ES-I3 (cell line): ENCODE data around the gene SCAF11.

Experiments used
- H3K36me3 ChIP-seq: 2 replicates; pipeline ENCODE4 v1.6.1; 2013; ENCODE audit warnings: mild to moderate bottlenecking, low read length, control low read depth, moderate library complexity; ENCODE audit not compliant: insufficient read depth
- H3K4me1 ChIP-seq: 2 replicates; pipeline ENCODE4 v1.6.1; 2013; ENCODE audit warnings: mild to moderate bottlenecking, control low read depth, low read length; ENCODE audit not compliant: insufficient read depth
- H3K9ac ChIP-seq: 2 replicates; pipeline ENCODE4 v1.6.1; 2013; ENCODE audit warnings: low read depth, mild to moderate bottlenecking, low read length, moderate library complexity
- H3K9me3 ChIP-seq: 2 replicates; pipeline ENCODE4 v1.6.1; 2013; ENCODE audit warnings: mild to moderate bottlenecking, low read length, moderate library complexity; ENCODE audit not compliant: control insufficient read depth, insufficient read depth

The SCAF11 gene

GRCh38 chr12:45989721-45990467, 480 bp downstream of the SCAF11 start:
- H3K36me3 ChIP-seq = no peaks in the 10 kb centered on the region
- peak overlapping the region; percentile 85 for H3K9ac ChIP-seq
- H3K4me1 ChIP-seq = no peaks in the 10 kb centered on the region; the same call in 1 of the 2 replicates
- H3K9me3 ChIP-seq = 0 out of 2 replicates have a peak, but pooled peaks cover 3% of the 10 kb centered on the region

DNA sequence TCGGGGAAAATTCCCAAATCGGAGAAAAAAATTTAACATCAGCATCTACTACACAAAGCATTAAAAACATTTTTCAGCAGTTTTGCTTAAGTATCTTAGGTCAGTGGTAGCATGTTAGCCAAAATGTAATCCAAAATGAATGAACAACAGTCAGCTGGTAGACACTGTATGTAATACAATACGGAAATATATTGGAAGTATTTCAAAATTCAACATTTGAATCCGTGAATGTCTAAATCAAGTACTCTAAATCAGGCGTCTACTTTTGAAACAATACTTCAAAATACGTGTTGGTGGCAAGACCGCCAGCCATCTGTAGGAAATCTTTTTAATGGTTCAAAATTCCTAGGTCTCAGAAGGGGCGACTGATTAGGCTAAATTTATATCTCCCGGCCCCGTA, 1.1 kb downstream of the SCAF11 start:
- Histone ChIP-seq H3K9me3 (0 out of 2 replicates have a peak, but pooled peaks cover 3% of the 10 kb centered on the region), H3K4me1 (no peaks in the 10 kb centered on the region; the same call in 1 of the 2 replicates), H3K9ac (peak overlapping the region; percentile 85), H3K36me3 (no peaks in the 10 kb centered on the region)

GRCh38 chr12:45988264-45988663, 2.1 kb downstream of the SCAF11 start:
- H3K36me3 ChIP-seq = no peaks in the 10 kb centered on the region
- no peaks in the 10 kb centered on the region for H3K9me3 ChIP-seq
- H3K9ac ChIP-seq = no peak overlapping the region
- H3K4me1 ChIP-seq = no peaks in the 10 kb centered on the region; the same call in 1 of the 2 replicates

GRCh38 chr12:45987340-45987727, 3.0 kb downstream of the SCAF11 start:
- H3K4me1 ChIP-seq = no peaks in the 10 kb centered on the region; the same call in 1 of the 2 replicates
- H3K9me3 ChIP-seq = no peaks in the 10 kb centered on the region
- no peak overlapping the region for H3K9ac ChIP-seq
- no peaks in the 10 kb centered on the region for H3K36me3 ChIP-seq

DNA sequence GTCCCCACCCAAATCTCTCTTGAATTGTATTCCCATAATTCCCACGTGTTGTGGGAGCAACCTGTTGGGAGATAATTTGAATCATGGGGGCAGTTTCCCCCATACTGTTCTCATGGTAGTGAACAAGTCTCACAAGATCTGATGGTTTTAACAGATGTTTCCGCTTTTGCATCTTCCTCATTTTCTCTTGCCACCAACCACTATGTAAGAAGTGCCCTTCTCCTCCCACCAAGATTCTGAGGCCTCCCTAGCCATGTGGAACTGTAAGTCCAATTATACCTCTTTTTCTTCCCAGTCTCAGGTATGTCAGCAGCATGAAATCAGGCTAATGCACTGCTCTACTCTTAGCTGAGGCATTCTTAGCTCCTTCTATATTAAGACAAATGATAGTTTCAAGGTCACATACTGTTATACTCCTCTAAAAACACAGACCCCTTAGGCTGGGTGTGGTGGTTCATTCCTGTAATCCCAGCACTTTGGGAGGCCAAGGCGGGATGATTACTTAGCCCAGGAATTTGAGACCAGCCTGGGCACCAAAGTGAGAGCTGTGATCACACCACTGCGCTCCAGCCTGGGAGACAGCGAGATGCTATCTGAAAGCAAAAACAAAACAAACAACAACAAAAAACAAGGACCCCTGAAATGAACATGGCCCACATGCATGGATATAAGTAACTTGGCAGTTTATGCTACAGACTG, 3.6 kb downstream of the SCAF11 start:
- no peaks in the 10 kb centered on the region; the same call in 1 of the 2 replicates for H3K4me1 ChIP-seq
- H3K36me3 ChIP-seq = no peaks in the 10 kb centered on the region
- no peaks in the 10 kb centered on the region for H3K9me3 ChIP-seq
- H3K9ac ChIP-seq = no peak overlapping the region

- H3K4me1 ChIP-seq = no peaks in the 10 kb centered on the region
- no peaks in the 10 kb centered on the region for H3K36me3 ChIP-seq
- H3K9me3 ChIP-seq = no peaks in the 10 kb centered on the region
- H3K9ac ChIP-seq = no peak overlapping the region
Measured at GRCh38 chr12:45981075-45981837, 9.1 kb downstream of the SCAF11 start.

GRCh38 chr12:45980540-45980939, 9.8 kb downstream of the SCAF11 start:
- Histone ChIP-seq H3K4me1 (no peaks in the 10 kb centered on the region), H3K9ac (no peak overlapping the region), H3K36me3 (no peaks in the 10 kb centered on the region), H3K9me3 (no peaks in the 10 kb centered on the region)

- Histone ChIP-seq H3K36me3 (no peaks in the 10 kb centered on the region), H3K9me3 (no peaks in the 10 kb centered on the region), H3K4me1 (no peaks in the 10 kb centered on the region), H3K9ac (no peak overlapping the region)
Measured at GRCh38 chr12:45978108-45978507, 12.3 kb downstream of the SCAF11 start.

DNA sequence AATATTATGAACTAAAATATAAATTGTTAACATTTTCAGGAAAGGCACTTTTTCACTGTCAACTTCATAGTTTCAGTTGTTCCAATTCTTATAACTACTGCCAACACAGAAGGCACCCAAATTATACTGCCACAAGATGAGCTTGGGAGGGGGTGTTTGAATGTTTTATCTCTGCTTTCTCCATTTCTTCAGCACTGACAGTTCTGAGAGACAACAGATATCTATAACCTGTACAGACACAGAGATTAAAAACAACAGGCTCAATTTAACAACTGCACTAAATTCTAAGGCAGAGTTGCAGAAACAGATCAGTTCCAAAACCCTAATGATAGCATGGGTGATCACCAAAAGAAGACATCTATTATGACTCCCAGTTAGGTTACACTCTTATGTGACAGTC, 12.8 kb downstream of the SCAF11 start:
- Histone ChIP-seq H3K9ac (no peak overlapping the region), H3K9me3 (no peaks in the 10 kb centered on the region), H3K4me1 (no peaks in the 10 kb centered on the region), H3K36me3 (no peaks in the 10 kb centered on the region)

DNA sequence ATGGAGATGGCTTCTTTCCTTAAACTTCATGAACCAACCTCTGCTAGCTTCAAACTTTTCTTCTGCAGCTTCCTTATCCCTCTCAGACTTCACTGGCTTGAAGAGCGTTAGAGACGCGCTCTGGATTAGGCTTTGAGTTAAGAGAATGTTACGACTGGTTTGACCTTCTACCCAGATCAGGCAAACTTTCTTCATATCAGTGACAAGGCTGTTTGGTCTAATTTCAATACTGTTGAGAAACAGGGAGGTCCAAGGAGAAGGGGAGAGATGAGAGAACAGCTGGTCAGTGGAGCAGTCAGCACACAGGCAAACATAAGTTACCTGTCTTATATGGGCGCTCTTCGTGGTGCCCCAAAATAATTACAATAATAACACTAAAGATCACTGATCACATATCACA, 14.9 kb downstream of the SCAF11 start:
- Histone ChIP-seq H3K4me1 (no peaks in the 10 kb centered on the region), H3K9ac (no peak overlapping the region), H3K36me3 (no peaks in the 10 kb centered on the region), H3K9me3 (no peaks in the 10 kb centered on the region)

DNA sequence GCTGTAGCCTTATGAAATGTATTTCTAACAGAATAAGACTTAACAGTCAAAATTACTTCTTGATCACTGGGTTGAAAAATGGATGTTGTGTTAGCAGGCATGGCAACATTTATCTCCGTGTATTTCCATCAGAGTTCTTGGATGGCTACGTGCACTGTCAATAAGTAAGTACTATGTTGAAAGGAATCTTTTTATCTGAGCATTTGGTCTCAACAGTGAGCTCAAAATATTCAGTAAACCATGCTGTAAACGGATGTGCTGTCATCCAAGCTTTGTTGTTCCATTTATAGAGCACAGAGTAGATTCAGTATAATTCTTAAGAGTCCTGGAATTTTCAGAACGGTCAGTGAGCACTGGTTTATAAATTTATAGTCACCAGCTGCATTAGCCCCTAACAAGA, 15.5 kb downstream of the SCAF11 start:
- Histone ChIP-seq H3K9ac (no peak overlapping the region), H3K9me3 (no peaks in the 10 kb centered on the region), H3K36me3 (no peaks in the 10 kb centered on the region), H3K4me1 (no peaks in the 10 kb centered on the region)

GRCh38 chr12:45974171-45974719, 16.1 kb downstream of the SCAF11 start:
- H3K36me3 ChIP-seq = no peaks in the 10 kb centered on the region
- no peaks in the 10 kb centered on the region for H3K4me1 ChIP-seq

GRCh38 chr12:45973526-45973925, 16.8 kb downstream of the SCAF11 start:
- Histone ChIP-seq H3K9ac (no peak overlapping the region), H3K9me3 (no peaks in the 10 kb centered on the region), H3K4me1 (no peaks in the 10 kb centered on the region), H3K36me3 (no peaks in the 10 kb centered on the region)

More at GRCh38 chr12:45974171-45974719, 16.1 kb downstream of the SCAF11 start:
- no peaks in the 10 kb centered on the region for H3K9me3 ChIP-seq
- no peak overlapping the region for H3K9ac ChIP-seq

- H3K9me3 ChIP-seq = no peaks in the 10 kb centered on the region
- no peak overlapping the region for H3K9ac ChIP-seq
- H3K4me1 ChIP-seq = no peaks in the 10 kb centered on the region
- no peaks in the 10 kb centered on the region for H3K36me3 ChIP-seq
Measured at GRCh38 chr12:45970391-45970790, 20.0 kb downstream of the SCAF11 start.
